ENCODE measurements around the gene MYL5. TPM values are rescaled to one million over a fixed set of nuclear protein-coding genes. Genes with fewer than 3 reads are reported as not detected.

Gene MYL5
- total and polyA plus RNA-seq, 10 of the 15 experiments (the other 5 are each of a cell fraction or from before 2014, with no cell fraction given) = 1.2 to 13.8 (median 7.1) TPM

DNA sequence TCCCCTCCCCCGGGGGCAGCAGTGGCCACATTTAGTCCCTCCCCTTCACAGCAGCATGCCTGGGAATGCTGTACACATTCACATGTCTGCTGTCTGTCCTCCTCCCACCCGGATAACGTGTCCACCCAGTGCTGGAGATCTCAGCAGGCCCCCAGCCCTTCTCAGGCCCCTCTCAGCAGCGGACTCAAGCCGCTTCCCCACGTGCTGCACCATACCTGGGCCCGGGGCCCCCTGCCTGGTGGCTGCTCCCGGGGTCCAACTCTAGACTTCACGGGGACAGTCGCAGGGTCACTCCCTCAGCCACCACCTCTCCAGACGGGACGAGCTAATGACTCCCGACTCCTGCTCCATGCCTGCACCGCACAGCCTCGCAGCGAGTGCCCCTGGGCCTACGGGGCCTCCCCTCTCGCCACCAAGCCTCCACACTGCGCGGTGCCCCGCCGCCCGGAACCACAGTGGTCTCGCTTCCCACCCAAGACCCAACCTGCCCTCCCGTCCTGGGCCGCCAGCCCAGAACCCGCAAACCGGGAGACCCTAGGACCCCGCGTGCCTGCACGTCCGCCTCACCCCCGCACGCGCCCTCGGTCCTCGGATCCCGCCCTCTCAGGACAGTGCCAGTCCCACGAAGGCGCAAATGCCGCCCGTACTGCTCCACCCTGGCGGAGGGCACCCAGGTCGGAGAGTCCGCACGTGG, 30.0 kb downstream of the MYL5 start:
- in situ Hi-C loops (cut with MboI) = no loop called here
- H2AFZ ChIP-seq (ENCODE audit: control insufficient read depth, low read depth, low read length) = no peak overlapping the region
- ChIA-PET RAD21 (ENCODE audit: unreplicated experiment) (no interaction called here), SMC1A (ENCODE audit: uncharacterized antibody, unreplicated experiment) (no interaction called here), CTCF (no interaction called here), POLR2A (no interaction called here)
- intact Hi-C loops (cut with micrococcal nuclease; ENCODE audit: unreplicated experiment) = no loop called here
- H3K27me3 ChIP-seq (replicated peaks in 1 of 2; ENCODE audit: control insufficient read depth in 2 of 2, insufficient read depth in 2 of 2, low read length in 1 of 2) = no peaks in the 10 kb centered on the region
- TF ChIP-seq MYB (IDR thresholded peaks at IDR 0.05; ENCODE audit: borderline replicate concordance, low read depth, low read length) (no peak), ZNF24 (IDR thresholded peaks at IDR 0.05) (no peak), CHD1 (IDR thresholded peaks at IDR 0.05; ENCODE audit: low read depth, low read length) (no peak), ZNF274 (IDR thresholded peaks at IDR 0.05; ENCODE audit: insufficient read depth, insufficient read length) (no peak), TCF7 (IDR thresholded peaks at IDR 0.05; ENCODE audit: borderline replicate concordance) (no peak), RAD21 (IDR thresholded peaks at IDR 0.05; ENCODE audit: insufficient read depth, low read depth, low read length) (no peak), NRF1 (conservative IDR thresholded peaks at IDR 0.05; ENCODE audit: low read depth, low read length) (no peak), HDGF (IDR thresholded peaks at IDR 0.05) (no peak)
- TF ChIP-seq, protein P1, sequence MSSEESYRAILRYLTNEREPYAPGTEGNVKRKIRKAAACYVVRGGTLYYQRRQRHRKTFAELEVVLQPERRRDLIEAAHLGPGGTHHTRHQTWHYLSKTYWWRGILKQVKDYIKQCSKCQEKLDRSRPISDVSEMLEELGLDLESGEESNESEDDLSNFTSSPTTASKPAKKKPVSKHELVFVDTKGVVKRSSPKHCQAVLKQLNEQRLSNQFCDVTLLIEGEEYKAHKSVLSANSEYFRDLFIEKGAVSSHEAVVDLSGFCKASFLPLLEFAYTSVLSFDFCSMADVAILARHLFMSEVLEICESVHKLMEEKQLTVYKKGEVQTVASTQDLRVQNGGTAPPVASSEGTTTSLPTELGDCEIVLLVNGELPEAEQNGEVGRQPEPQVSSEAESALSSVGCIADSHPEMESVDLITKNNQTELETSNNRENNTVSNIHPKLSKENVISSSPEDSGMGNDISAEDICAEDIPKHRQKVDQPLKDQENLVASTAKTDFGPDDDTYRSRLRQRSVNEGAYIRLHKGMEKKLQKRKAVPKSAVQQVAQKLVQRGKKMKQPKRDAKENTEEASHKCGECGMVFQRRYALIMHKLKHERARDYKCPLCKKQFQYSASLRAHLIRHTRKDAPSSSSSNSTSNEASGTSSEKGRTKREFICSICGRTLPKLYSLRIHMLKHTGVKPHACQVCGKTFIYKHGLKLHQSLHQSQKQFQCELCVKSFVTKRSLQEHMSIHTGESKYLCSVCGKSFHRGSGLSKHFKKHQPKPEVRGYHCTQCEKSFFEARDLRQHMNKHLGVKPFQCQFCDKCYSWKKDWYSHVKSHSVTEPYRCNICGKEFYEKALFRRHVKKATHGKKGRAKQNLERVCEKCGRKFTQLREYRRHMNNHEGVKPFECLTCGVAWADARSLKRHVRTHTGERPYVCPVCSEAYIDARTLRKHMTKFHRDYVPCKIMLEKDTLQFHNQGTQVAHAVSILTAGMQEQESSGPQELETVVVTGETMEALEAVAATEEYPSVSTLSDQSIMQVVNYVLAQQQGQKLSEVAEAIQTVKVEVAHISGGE (CRISPR knock-in tag; IDR thresholded peaks at IDR 0.05) = no peak
- TF ChIP-seq, protein P2, sequence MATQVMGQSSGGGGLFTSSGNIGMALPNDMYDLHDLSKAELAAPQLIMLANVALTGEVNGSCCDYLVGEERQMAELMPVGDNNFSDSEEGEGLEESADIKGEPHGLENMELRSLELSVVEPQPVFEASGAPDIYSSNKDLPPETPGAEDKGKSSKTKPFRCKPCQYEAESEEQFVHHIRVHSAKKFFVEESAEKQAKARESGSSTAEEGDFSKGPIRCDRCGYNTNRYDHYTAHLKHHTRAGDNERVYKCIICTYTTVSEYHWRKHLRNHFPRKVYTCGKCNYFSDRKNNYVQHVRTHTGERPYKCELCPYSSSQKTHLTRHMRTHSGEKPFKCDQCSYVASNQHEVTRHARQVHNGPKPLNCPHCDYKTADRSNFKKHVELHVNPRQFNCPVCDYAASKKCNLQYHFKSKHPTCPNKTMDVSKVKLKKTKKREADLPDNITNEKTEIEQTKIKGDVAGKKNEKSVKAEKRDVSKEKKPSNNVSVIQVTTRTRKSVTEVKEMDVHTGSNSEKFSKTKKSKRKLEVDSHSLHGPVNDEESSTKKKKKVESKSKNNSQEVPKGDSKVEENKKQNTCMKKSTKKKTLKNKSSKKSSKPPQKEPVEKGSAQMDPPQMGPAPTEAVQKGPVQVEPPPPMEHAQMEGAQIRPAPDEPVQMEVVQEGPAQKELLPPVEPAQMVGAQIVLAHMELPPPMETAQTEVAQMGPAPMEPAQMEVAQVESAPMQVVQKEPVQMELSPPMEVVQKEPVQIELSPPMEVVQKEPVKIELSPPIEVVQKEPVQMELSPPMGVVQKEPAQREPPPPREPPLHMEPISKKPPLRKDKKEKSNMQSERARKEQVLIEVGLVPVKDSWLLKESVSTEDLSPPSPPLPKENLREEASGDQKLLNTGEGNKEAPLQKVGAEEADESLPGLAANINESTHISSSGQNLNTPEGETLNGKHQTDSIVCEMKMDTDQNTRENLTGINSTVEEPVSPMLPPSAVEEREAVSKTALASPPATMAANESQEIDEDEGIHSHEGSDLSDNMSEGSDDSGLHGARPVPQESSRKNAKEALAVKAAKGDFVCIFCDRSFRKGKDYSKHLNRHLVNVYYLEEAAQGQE (IDR thresholded peaks at IDR 0.05; ENCODE audit: low read depth, low read length) = no peak
- no TSS peak for BruUV-seq (replicated peaks)
- no peak overlapping the region for H3K4me3 ChIP-seq
- H4K20me1 ChIP-seq (ENCODE audit: control insufficient read depth, insufficient read depth) = no peaks in the 10 kb centered on the region
- 81% methylated on average over 45 of the region's 46 CpGs for WGBS (ENCODE audit: insufficient coverage, insufficient replicate concordance, low lambda C conversion rate, missing lambda C conversion rate)
- DNase-seq (ENCODE audit: low read depth, low spot score) (no peak), ATAC-seq (no peak), FAIRE-seq (no peak)
- H3K27ac ChIP-seq (ENCODE audit: control insufficient read depth, insufficient read depth) = no peak overlapping the region
- H3K9me3 ChIP-seq (replicated peaks; ENCODE audit: control insufficient read depth, insufficient read depth, low read length) = no peaks in the 10 kb centered on the region; the same call in 2 of the 3 replicates
- peaks cover 25% of the 10 kb centered on the region for H3K79me2 ChIP-seq (ENCODE audit: control insufficient read depth, insufficient read depth, low read length)
- H3K36me3 ChIP-seq (ENCODE audit: control insufficient read depth in 2 of 2, insufficient read depth in 2 of 2, low read length in 1 of 2) = peaks cover 0 to 2% of the 10 kb centered on the region in 2 experiments; a peak in 1 of 4 replicates
- H3K4me2 ChIP-seq (ENCODE audit: control insufficient read depth, insufficient read depth) = no peak overlapping the region
- H3K9ac ChIP-seq (ENCODE audit: control insufficient read depth, insufficient read depth, low read length) = no peak overlapping the region
- peaks cover 4% of the 10 kb centered on the region for H3K4me1 ChIP-seq (ENCODE audit: control insufficient read depth, insufficient read depth, low read length)

All from GM12878 (cell line).